ENCODE results near the gene COX5A. TPM values are rescaled to one million over a fixed set of nuclear protein-coding genes. Genes with fewer than 3 reads are reported as not detected.

The COX5A gene
- polyA plus RNA-seq, 1 donor from 2014 or later, result 155 TPM

DNA sequence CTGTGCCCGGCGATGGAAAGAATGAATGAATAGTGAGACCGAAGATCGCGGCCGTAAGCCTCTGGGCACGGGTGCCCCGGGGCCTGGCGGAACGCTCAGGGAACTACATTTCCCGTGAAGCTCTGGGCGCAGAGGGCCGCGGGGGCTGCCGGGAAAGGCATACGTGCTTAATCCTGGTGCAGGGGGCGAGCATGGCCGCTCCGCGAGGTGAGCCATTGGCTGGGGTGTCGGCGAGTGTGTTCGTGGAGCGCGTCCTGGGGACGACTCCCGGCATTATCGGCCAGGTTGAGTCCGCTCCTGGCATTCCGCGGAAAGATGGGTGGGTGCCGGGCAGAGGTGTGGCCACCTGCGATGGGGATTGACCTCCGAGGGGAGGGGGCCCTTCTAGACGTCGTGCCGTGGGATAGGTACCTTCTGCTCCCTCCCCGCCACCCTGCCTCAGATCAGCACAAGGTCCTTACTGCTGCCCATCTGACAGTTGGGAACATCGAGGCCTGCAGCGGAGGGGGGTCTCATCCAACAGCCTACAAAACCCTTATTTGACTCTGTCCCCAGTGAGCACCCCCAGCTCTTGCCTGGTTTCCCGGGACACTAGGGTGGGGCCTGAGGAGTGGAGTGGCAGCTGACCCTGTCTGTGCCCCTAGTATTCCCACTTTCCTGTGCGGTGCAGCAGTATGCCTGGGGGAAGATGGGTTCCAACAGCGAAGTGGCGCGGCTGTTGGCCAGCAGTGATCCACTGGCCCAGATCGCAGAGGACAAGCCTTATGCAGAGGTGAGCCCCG lies 47.8 kb downstream of the COX5A start, which contains the start of gene MPI:
TSS of gene MPI (plus strand) at position 160 of the 782 bp plus-strand sequence. CDS start at position 192, 32 bp downstream.
- Histone ChIP-seq H3K9me3 (ENCODE audit: low read length) (no peaks in the 10 kb centered on the region), H3K27ac (ENCODE audit: low read length) (peak within 1 kb of the TSS; percentile 66), H4K20me1 (ENCODE audit: insufficient read depth) (no peaks in the 10 kb centered on the region), H3F3A (ENCODE audit: insufficient read depth, low read length, poor library complexity, severe bottlenecking) (no peaks in the 10 kb centered on the region), H2AFZ (ENCODE audit: low read depth, low read length) (peak within 1 kb of the TSS; percentile 97), H3K4me2 (ENCODE audit: low read length) (peak within 1 kb of the TSS; percentile 80), H3K36me3 (ENCODE audit: insufficient read depth, low read length) (peaks cover 5% of the 10 kb centered on the region), H3K79me2 (replicated peaks; ENCODE audit: insufficient read depth, low read length) (no peaks in the 10 kb centered on the region), H3K9ac (ENCODE audit: low read length) (peak within 1 kb of the TSS; percentile 86), H3K4me3 (ENCODE audit: low read length) (peak within 1 kb of the TSS; percentile 82), H3K9me2 (ENCODE audit: insufficient read depth, low read length) (no peaks in the 10 kb centered on the region), H3K27me3 (ENCODE audit: insufficient read depth, low read depth, low read length) (no peaks in the 10 kb centered on the region)
- TF ChIP-seq EZH2 (IDR thresholded peaks at IDR 0.05; ENCODE audit: borderline replicate concordance, insufficient read depth, low read length, poor library complexity, severe bottlenecking), result no peak
- TF ChIP-seq TAF1 (IDR thresholded peaks at IDR 0.05; ENCODE audit: low read depth), result no peak
- TF ChIP-seq EP300 (conservative IDR thresholded peaks at IDR 0.05; ENCODE audit: poor library complexity, severe bottlenecking), result peak; percentile 32
- TF ChIP-seq, protein P1, sequence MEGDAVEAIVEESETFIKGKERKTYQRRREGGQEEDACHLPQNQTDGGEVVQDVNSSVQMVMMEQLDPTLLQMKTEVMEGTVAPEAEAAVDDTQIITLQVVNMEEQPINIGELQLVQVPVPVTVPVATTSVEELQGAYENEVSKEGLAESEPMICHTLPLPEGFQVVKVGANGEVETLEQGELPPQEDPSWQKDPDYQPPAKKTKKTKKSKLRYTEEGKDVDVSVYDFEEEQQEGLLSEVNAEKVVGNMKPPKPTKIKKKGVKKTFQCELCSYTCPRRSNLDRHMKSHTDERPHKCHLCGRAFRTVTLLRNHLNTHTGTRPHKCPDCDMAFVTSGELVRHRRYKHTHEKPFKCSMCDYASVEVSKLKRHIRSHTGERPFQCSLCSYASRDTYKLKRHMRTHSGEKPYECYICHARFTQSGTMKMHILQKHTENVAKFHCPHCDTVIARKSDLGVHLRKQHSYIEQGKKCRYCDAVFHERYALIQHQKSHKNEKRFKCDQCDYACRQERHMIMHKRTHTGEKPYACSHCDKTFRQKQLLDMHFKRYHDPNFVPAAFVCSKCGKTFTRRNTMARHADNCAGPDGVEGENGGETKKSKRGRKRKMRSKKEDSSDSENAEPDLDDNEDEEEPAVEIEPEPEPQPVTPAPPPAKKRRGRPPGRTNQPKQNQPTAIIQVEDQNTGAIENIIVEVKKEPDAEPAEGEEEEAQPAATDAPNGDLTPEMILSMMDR (IDR thresholded peaks at IDR 0.05; ENCODE audit: poor library complexity, severe bottlenecking), result peak; percentile 32
- TF ChIP-seq, protein P2, sequence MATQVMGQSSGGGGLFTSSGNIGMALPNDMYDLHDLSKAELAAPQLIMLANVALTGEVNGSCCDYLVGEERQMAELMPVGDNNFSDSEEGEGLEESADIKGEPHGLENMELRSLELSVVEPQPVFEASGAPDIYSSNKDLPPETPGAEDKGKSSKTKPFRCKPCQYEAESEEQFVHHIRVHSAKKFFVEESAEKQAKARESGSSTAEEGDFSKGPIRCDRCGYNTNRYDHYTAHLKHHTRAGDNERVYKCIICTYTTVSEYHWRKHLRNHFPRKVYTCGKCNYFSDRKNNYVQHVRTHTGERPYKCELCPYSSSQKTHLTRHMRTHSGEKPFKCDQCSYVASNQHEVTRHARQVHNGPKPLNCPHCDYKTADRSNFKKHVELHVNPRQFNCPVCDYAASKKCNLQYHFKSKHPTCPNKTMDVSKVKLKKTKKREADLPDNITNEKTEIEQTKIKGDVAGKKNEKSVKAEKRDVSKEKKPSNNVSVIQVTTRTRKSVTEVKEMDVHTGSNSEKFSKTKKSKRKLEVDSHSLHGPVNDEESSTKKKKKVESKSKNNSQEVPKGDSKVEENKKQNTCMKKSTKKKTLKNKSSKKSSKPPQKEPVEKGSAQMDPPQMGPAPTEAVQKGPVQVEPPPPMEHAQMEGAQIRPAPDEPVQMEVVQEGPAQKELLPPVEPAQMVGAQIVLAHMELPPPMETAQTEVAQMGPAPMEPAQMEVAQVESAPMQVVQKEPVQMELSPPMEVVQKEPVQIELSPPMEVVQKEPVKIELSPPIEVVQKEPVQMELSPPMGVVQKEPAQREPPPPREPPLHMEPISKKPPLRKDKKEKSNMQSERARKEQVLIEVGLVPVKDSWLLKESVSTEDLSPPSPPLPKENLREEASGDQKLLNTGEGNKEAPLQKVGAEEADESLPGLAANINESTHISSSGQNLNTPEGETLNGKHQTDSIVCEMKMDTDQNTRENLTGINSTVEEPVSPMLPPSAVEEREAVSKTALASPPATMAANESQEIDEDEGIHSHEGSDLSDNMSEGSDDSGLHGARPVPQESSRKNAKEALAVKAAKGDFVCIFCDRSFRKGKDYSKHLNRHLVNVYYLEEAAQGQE (IDR thresholded peaks at IDR 0.05; ENCODE audit: borderline replicate concordance), result no peak
- TF ChIP-seq POLR2AphosphoS5 (IDR thresholded peaks at IDR 0.05), result peak; percentile 85
- TF ChIP-seq MXI1 (conservative IDR thresholded peaks at IDR 0.05; ENCODE audit: poor library complexity, severe bottlenecking), result peak; percentile 93
- TF ChIP-seq RAD21 (conservative IDR thresholded peaks at IDR 0.05), result peak; percentile 34
- TF ChIP-seq SMC3 (conservative IDR thresholded peaks at IDR 0.05; ENCODE audit: poor library complexity), result no peak

DNA sequence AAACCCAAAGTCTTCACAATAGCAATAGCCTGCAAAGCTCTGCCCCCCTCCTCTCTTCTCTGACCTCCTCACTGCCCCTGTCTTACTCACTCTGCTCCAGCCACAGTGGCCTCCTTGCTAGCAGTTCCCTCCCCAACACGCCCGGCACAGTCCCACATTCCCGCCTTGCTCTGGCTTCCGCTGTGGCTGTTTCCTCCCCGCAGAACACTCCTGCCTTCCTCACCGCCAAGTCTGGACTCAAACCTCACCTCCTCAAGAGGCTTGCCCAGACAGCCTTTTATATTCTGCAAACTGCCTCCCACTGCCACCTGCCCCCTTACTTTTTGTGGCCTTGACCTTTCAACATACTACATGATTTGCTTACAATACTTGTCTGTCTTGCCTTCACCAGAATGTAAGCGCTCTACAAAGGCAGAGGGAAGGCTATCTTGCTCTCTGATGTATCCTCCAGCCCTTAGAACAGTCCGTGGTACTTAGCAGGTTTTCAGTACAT lies 48.4 kb downstream of the COX5A start:
- peak overlapping the region; percentile 86 for H3K9ac ChIP-seq (ENCODE audit: low read length)

More for the DNA sequence above, 48.4 kb downstream of the COX5A start:
- Histone ChIP-seq H3K36me3 (ENCODE audit: insufficient read depth, low read length) (peaks cover 5% of the 10 kb centered on the region), H3K9me3 (ENCODE audit: low read length) (no peaks in the 10 kb centered on the region), H3K79me2 (replicated peaks; ENCODE audit: insufficient read depth, low read length) (no peaks in the 10 kb centered on the region), H3K9me2 (ENCODE audit: insufficient read depth, low read length) (no peaks in the 10 kb centered on the region), H3K27me3 (ENCODE audit: insufficient read depth, low read depth, low read length) (no peaks in the 10 kb centered on the region), H4K20me1 (ENCODE audit: insufficient read depth) (no peaks in the 10 kb centered on the region), H3K4me3 (ENCODE audit: low read length) (peak overlapping the region; percentile 82), H2AFZ (ENCODE audit: low read depth, low read length) (peak overlapping the region; percentile 97), H3K4me2 (ENCODE audit: low read length) (peak overlapping the region; percentile 72), H3F3A (ENCODE audit: insufficient read depth, low read length, poor library complexity, severe bottlenecking) (no peaks in the 10 kb centered on the region), H3K27ac (ENCODE audit: low read length) (peak overlapping the region; percentile 66)
- TF ChIP-seq MXI1 (conservative IDR thresholded peaks at IDR 0.05; ENCODE audit: poor library complexity, severe bottlenecking) (no peak), RAD21 (conservative IDR thresholded peaks at IDR 0.05) (no peak), EP300 (conservative IDR thresholded peaks at IDR 0.05; ENCODE audit: poor library complexity, severe bottlenecking) (no peak), EZH2 (IDR thresholded peaks at IDR 0.05; ENCODE audit: borderline replicate concordance, insufficient read depth, low read length, poor library complexity, severe bottlenecking) (no peak), SMC3 (conservative IDR thresholded peaks at IDR 0.05; ENCODE audit: poor library complexity) (no peak), POLR2AphosphoS5 (IDR thresholded peaks at IDR 0.05) (no peak), TAF1 (IDR thresholded peaks at IDR 0.05; ENCODE audit: low read depth) (no peak)
- TF ChIP-seq, protein P2 (IDR thresholded peaks at IDR 0.05; ENCODE audit: borderline replicate concordance), result no peak
- TF ChIP-seq, protein P1 (IDR thresholded peaks at IDR 0.05; ENCODE audit: poor library complexity, severe bottlenecking), result no peak

Measured in neural cell (in vitro differentiated cells).